ENCODE results near the gene GLUD2. TPM values are rescaled to one million over a fixed set of nuclear protein-coding genes. Genes with fewer than 3 reads are reported as not detected.
"Not testable (repeated sequence)": the region's sequence is repeated elsewhere in the genome, so short reads cannot be mapped to it uniquely, and the experiment has no call there.

Gene GLUD2
- total RNA-seq: 0.67 and 0.71 TPM in 2 replicates

GRCh38 chrX:121047441-121048419 lies at the start of gene GLUD2:
TSS of gene GLUD2 (plus strand) at chrX:121047610. CDS start at chrX:121047685, 75 bp downstream.
- H3K36me3 Mint-ChIP-seq (ENCODE audit: low read depth); H3K4me1 Mint-ChIP-seq (ENCODE audit: low read depth); H3K27me3 Mint-ChIP-seq (ENCODE audit: insufficient read depth); H3K9me3 Mint-ChIP-seq; H3K4me3 Mint-ChIP-seq; H3K27ac Mint-ChIP-seq; DNase-seq (ENCODE audit: low spot score); intact Hi-C loops (cut with micrococcal nuclease): not testable (repeated sequence)

GRCh38 chrX:120999413-120999812 lies 48.0 kb upstream of the GLUD2 start:
- intact Hi-C loops (cut with micrococcal nuclease): no loop called here
- no peaks in the 10 kb centered on the region for H3K9me3 Mint-ChIP-seq
- no peak for DNase-seq (ENCODE audit: low spot score)
- H3K4me1 Mint-ChIP-seq (ENCODE audit: low read depth): no peaks in the 10 kb centered on the region
- H3K36me3 Mint-ChIP-seq (ENCODE audit: low read depth): no peaks in the 10 kb centered on the region
- H3K4me3 Mint-ChIP-seq: no peak overlapping the region
- H3K27ac Mint-ChIP-seq: no peak overlapping the region
- no peaks in the 10 kb centered on the region for H3K27me3 Mint-ChIP-seq (ENCODE audit: insufficient read depth)

GRCh38 chrX:121000589-121000988 lies 46.8 kb upstream of the GLUD2 start:
- H3K9me3 Mint-ChIP-seq: no peaks in the 10 kb centered on the region
- H3K4me3 Mint-ChIP-seq: no peak overlapping the region
- intact Hi-C loops (cut with micrococcal nuclease): loop anchor here (1.0 kb wide), 2 partner anchors 209 to 579 kb away; no protein-coding TSS in a partner anchor
- no peaks in the 10 kb centered on the region for H3K27me3 Mint-ChIP-seq (ENCODE audit: insufficient read depth)
- H3K4me1 Mint-ChIP-seq (ENCODE audit: low read depth): no peaks in the 10 kb centered on the region
- no peak for DNase-seq (ENCODE audit: low spot score)
- no peak overlapping the region for H3K27ac Mint-ChIP-seq
- H3K36me3 Mint-ChIP-seq (ENCODE audit: low read depth): no peaks in the 10 kb centered on the region

GRCh38 chrX:121008920-121009319 lies 38.5 kb upstream of the GLUD2 start:
- H3K4me1 Mint-ChIP-seq (ENCODE audit: low read depth): no peaks in the 10 kb centered on the region
- no peak overlapping the region for H3K4me3 Mint-ChIP-seq
- peaks cover 2% of the 10 kb centered on the region for H3K27me3 Mint-ChIP-seq (ENCODE audit: insufficient read depth)
- H3K27ac Mint-ChIP-seq: no peak overlapping the region
- no peak for DNase-seq (ENCODE audit: low spot score)
- H3K36me3 Mint-ChIP-seq (ENCODE audit: low read depth): no peaks in the 10 kb centered on the region
- intact Hi-C loops (cut with micrococcal nuclease): no loop called here
- peaks cover 3% of the 10 kb centered on the region for H3K9me3 Mint-ChIP-seq

- peaks cover 2% of the 10 kb centered on the region for H3K27me3 Mint-ChIP-seq (ENCODE audit: insufficient read depth)
Measured at GRCh38 chrX:121009764-121010163, 37.6 kb upstream of the GLUD2 start.

GRCh38 chrX:121010218-121010617 lies 37.2 kb upstream of the GLUD2 start:
- Mint-ChIP-seq H3K4me1 (ENCODE audit: low read depth) (no peaks in the 10 kb centered on the region), H3K27me3 (ENCODE audit: insufficient read depth) (peaks cover 2% of the 10 kb centered on the region), H3K4me3 (no peak overlapping the region), H3K27ac (no peak overlapping the region), H3K36me3 (ENCODE audit: low read depth) (no peaks in the 10 kb centered on the region), H3K9me3 (peaks cover 3% of the 10 kb centered on the region)
- no peak for DNase-seq (ENCODE audit: low spot score)
- intact Hi-C loops (cut with micrococcal nuclease): no loop called here

More at GRCh38 chrX:121009764-121010163, 37.6 kb upstream of the GLUD2 start:
- Mint-ChIP-seq H3K36me3 (ENCODE audit: low read depth) (no peaks in the 10 kb centered on the region), H3K9me3 (peaks cover 3% of the 10 kb centered on the region), H3K4me3 (no peak overlapping the region), H3K27ac (no peak overlapping the region), H3K4me1 (ENCODE audit: low read depth) (no peaks in the 10 kb centered on the region)
- no peak for DNase-seq (ENCODE audit: low spot score)
- intact Hi-C loops (cut with micrococcal nuclease): no loop called here

- Mint-ChIP-seq H3K27ac (no peak overlapping the region), H3K36me3 (ENCODE audit: low read depth) (no peaks in the 10 kb centered on the region), H3K27me3 (ENCODE audit: insufficient read depth) (peaks cover 2% of the 10 kb centered on the region), H3K9me3 (peaks cover 3% of the 10 kb centered on the region), H3K4me3 (no peak overlapping the region), H3K4me1 (ENCODE audit: low read depth) (no peaks in the 10 kb centered on the region)
- DNase-seq (ENCODE audit: low spot score): no peak
- intact Hi-C loops (cut with micrococcal nuclease): no loop called here
Measured at GRCh38 chrX:121011254-121011653, 36.2 kb upstream of the GLUD2 start.

- H3K4me3 Mint-ChIP-seq: no peak overlapping the region
Measured at GRCh38 chrX:121013897-121014455, 33.4 kb upstream of the GLUD2 start.

GRCh38 chrX:121014826-121015225 lies 32.6 kb upstream of the GLUD2 start:
- peaks cover 3% of the 10 kb centered on the region for H3K9me3 Mint-ChIP-seq
- no peaks in the 10 kb centered on the region for H3K36me3 Mint-ChIP-seq (ENCODE audit: low read depth)
- H3K27me3 Mint-ChIP-seq (ENCODE audit: insufficient read depth): peaks cover 2% of the 10 kb centered on the region
- DNase-seq (ENCODE audit: low spot score): no peak
- intact Hi-C loops (cut with micrococcal nuclease): no loop called here
- H3K4me3 Mint-ChIP-seq: no peak overlapping the region
- no peaks in the 10 kb centered on the region for H3K4me1 Mint-ChIP-seq (ENCODE audit: low read depth)
- H3K27ac Mint-ChIP-seq: no peak overlapping the region

More at GRCh38 chrX:121013897-121014455, 33.4 kb upstream of the GLUD2 start:
- intact Hi-C loops (cut with micrococcal nuclease): no loop called here
- no peak for DNase-seq (ENCODE audit: low spot score)
- peaks cover 2% of the 10 kb centered on the region for H3K27me3 Mint-ChIP-seq (ENCODE audit: insufficient read depth)
- no peaks in the 10 kb centered on the region for H3K36me3 Mint-ChIP-seq (ENCODE audit: low read depth)
- no peaks in the 10 kb centered on the region for H3K4me1 Mint-ChIP-seq (ENCODE audit: low read depth)
- H3K9me3 Mint-ChIP-seq: peaks cover 3% of the 10 kb centered on the region
- H3K27ac Mint-ChIP-seq: no peak overlapping the region

- H3K36me3 Mint-ChIP-seq (ENCODE audit: low read depth): no peaks in the 10 kb centered on the region
- no peak overlapping the region for H3K27ac Mint-ChIP-seq
- H3K9me3 Mint-ChIP-seq: no peaks in the 10 kb centered on the region
- intact Hi-C loops (cut with micrococcal nuclease): no loop called here
- no peak for DNase-seq (ENCODE audit: low spot score)
- H3K4me3 Mint-ChIP-seq: no peak overlapping the region
- H3K4me1 Mint-ChIP-seq (ENCODE audit: low read depth): no peaks in the 10 kb centered on the region
- H3K27me3 Mint-ChIP-seq (ENCODE audit: insufficient read depth): peaks cover 2% of the 10 kb centered on the region
Measured at GRCh38 chrX:121028419-121028818, 19.0 kb upstream of the GLUD2 start.

GRCh38 chrX:121030083-121030482 lies 17.3 kb upstream of the GLUD2 start:
- no peak for DNase-seq (ENCODE audit: low spot score)
- Mint-ChIP-seq H3K4me1 (ENCODE audit: low read depth) (no peaks in the 10 kb centered on the region), H3K4me3 (no peak overlapping the region), H3K27ac (no peak overlapping the region), H3K9me3 (no peaks in the 10 kb centered on the region), H3K27me3 (ENCODE audit: insufficient read depth) (peaks cover 2% of the 10 kb centered on the region), H3K36me3 (ENCODE audit: low read depth) (no peaks in the 10 kb centered on the region)
- intact Hi-C loops (cut with micrococcal nuclease): no loop called here

GRCh38 chrX:121032531-121032930 lies 14.9 kb upstream of the GLUD2 start:
- no peak overlapping the region for H3K27ac Mint-ChIP-seq
- DNase-seq (ENCODE audit: low spot score): no peak
- intact Hi-C loops (cut with micrococcal nuclease): no loop called here
- H3K27me3 Mint-ChIP-seq (ENCODE audit: insufficient read depth): peaks cover 2% of the 10 kb centered on the region
- no peaks in the 10 kb centered on the region for H3K36me3 Mint-ChIP-seq (ENCODE audit: low read depth)
- H3K9me3 Mint-ChIP-seq: no peaks in the 10 kb centered on the region
- no peak overlapping the region for H3K4me3 Mint-ChIP-seq
- H3K4me1 Mint-ChIP-seq (ENCODE audit: low read depth): no peaks in the 10 kb centered on the region

GRCh38 chrX:121036137-121036536 lies 11.3 kb upstream of the GLUD2 start:
- Mint-ChIP-seq H3K9me3 (no peaks in the 10 kb centered on the region), H3K4me1 (ENCODE audit: low read depth) (no peaks in the 10 kb centered on the region), H3K36me3 (ENCODE audit: low read depth) (no peaks in the 10 kb centered on the region), H3K4me3 (no peak overlapping the region), H3K27me3 (ENCODE audit: insufficient read depth) (no peaks in the 10 kb centered on the region), H3K27ac (no peak overlapping the region)
- intact Hi-C loops (cut with micrococcal nuclease): no loop called here
- no peak for DNase-seq (ENCODE audit: low spot score)
